ENCODE data around the gene PPP6R2.

GRCh38 chr22:50318356-50318697 is 24.8 kb upstream of the PPP6R2 start:
- no peak for TF ChIP-seq EP300 (IDR thresholded peaks at IDR 0.05)
- no peak for TF ChIP-seq CTCF (IDR thresholded peaks at IDR 0.05)
